Measurements from ENCODE around the gene ISCU. TPM values are rescaled to one million over a fixed set of nuclear protein-coding genes. Genes with fewer than 3 reads are reported as not detected.

Gene ISCU
- 79.5 and 97.2 TPM in 2 replicates for total RNA-seq

GRCh38 chr12:108562348-108563135 lies at the start of gene ISCU:
Gene ISCU, plus strand, starts transcription at chr12:108562596. Its CDS starts 27 bp downstream, at chr12:108562623.

GRCh38 chr12:108514973-108515814 lies 47.2 kb upstream of the ISCU start, which contains the start of gene FICD:
Gene FICD, plus strand, starts transcription at chr12:108515277. Its CDS starts 1,696 bp downstream, at chr12:108516973.

GRCh38 chr12:108560752-108561719 lies 1.4 kb upstream of the ISCU start, which contains the start of gene SART3:
Gene SART3, minus strand, starts transcription at chr12:108561173. Its CDS starts 19 bp downstream, at chr12:108561154.

GRCh38 chr12:108597559-108598471 lies 35.4 kb downstream of the ISCU start, which contains the start of gene TMEM119:
Gene TMEM119, minus strand, starts transcription at chr12:108598084. Its CDS starts 5,701 bp downstream, at chr12:108592383.

Other genes with a start within 250 kb of the ISCU start
- gene CMKLR1, start 223.3 kb upstream of the ISCU start, total RNA-seq, result 0.07 TPM in 1 of 2 replicates, not detected in the other
- 5.4 and 6.5 TPM in 2 replicates for gene FICD, start 47.3 kb upstream of the ISCU start, total RNA-seq
- 57.1 and 62.4 TPM in 2 replicates for gene SART3, start 1.4 kb upstream of the ISCU start, total RNA-seq
- not detected in 2 replicates for gene TMEM119, start 35.5 kb downstream of the ISCU start, total RNA-seq
- 0.22 and 0.27 TPM in 2 replicates for gene SELPLG, start 71.3 kb downstream of the ISCU start, total RNA-seq
- gene CORO1C, start 168.9 kb downstream of the ISCU start, total RNA-seq, result 340 and 474 TPM in 2 replicates

All from thoracic aorta endothelial cell (primary cell).